Measurements from ENCODE around the gene CHST6. TPM values are rescaled to one million over a fixed set of nuclear protein-coding genes. Genes with fewer than 3 reads are reported as not detected.

CHST6 gene
- total RNA-seq (2022; extraction: Qiagen RNA extraction; ENCODE audit: low read depth), result 0.13 to 0.22 TPM (median 0.15 TPM) in 4 of 5 replicates, not detected in the other

DNA sequence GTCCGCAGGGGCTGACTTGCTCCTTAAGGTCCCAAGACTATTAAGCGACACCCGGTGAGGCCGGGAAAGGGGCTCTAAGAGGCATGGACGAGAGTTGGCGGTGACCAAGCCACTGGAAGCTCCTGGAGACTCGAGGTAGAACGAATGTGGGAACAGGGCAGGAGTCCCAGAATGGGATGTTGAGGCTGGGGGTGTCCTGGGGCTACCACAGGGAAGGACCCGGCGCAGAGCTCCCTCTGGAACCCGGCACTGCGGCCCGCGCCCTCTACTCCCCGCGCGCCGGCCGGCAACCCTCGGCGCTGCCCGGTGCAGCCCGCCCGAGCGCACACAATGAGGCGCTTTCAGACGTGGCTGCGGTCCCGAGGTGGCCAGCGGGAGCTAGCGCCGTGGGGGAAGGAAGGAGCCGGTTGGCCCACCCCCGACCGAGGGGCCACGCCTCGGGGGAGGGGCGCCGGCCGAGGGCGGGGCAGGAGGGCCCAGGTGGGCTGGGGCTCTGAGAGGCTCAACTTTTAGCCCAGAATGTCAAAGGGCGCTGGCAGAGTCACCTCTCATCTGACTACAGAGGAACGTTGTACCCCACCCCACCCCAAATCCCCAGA is at the start of gene CHST6:
Gene CHST6 (minus strand): TSS at position 366 of the 599 bp plus-strand sequence. CDS start 15,613 bp downstream, outside the sequence.

DNA sequence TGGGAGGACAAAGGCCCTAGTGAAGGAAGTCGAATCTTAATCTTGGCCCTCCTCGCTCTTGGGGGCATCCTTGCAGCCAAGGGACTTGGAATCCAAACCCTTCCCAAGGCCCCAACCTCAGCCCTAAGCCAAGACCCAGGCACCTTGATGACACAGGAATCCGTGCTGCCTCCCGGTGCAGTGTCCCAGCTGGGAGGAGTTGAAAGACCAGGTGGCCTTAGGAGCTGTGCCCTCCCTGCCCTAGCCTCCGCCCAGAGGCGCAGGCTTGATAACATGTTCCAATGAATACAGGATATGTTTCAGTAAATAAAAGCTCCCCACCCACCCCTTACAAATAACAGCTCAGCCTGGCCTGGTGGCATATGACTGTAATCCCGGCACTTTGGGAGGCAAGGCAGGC is 40.7 kb upstream of the CHST6 start, which contains the start of gene CHST5:
Gene CHST5 (minus strand): TSS at position 208 of the 400 bp plus-strand sequence. CDS start 5,724 bp downstream, outside the sequence.

DNA sequence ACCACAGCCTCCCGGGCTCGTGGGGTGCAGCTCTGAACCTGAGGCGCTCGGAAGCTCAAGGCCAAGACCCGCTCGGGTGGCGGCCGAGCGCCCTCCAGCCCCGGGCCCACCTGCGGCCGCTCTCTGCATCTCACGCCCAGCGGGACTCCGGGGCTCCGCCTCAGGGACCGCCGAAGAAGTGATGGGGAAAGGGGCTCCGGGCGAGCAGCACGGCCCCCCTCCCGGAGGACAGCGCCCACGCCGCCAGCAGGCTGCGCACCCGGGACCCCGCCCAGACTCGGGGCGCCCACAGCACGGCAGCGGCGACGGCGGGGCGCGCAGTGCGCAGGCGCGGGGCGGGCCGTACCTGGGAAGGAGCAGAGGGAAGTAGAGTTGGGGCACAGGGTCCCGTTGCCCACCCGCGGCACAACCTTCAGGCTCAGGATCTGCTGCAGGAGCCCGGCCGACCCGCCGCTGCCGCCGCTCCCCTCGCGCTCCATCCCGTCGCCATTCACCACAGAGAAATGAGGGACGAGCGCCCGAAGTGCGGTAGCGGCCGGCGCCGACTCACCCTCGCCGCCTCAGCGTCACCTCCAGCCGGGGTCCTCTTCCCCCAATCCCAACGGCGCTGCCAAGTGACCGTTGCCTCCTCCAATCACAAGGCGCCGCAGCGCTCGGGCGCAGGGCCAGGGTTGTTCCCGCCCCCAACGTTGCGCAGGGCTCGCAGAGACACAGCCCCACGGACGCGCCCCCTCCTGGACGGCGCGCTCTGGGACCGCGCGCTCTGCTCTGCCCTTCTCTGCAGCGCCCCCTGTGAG is 30.9 kb downstream of the CHST6 start, which contains the start of gene TMEM170A:
Gene TMEM170A (minus strand): TSS at position 568 of the 797 bp plus-strand sequence. CDS start 89 bp downstream, at position 479.

DNA sequence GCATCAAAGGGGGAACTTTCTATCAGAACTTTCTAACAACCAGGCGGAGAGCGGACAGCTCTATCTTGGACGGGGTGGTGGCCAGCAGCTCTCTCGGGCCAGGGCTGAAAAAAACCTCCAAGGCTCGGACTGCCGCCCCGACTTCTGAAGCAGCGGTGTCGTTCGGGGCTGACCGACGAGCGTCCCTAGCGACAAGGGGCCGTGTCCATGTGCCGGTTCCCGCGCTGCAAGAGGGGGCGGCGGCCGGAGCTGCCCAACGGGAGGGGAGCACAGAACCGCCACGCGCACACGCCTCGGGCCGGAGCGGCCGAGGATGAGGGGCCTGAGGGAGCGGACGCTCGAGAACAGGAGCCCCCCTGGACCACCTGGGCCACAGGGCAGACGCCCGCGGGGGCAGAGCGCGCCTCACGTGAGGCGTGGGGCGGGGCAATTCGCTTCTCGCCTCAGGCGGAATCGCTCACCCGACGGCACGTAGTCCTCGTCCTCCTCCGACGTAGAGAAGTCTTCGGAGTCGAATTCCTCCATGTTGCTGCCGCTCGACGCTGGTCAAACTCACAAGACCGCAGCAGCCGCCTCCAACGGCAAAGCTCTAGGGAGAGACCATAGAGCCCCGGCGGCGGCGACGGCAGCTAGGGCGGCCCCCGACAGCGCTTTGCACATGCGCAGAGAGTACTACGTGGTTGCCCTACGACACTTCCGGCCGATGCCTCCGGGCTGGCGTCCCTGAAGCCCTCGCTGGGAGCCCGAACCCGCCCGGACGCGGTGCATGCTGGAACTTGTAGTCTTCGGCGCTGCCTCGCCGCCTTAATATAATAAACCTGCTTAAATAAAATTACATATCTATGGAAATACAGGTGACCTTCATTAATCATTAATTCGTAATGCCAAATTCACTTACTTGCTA is 62.2 kb downstream of the CHST6 start, which contains the start of gene CFDP1:
Gene CFDP1 (minus strand): TSS at position 676 of the 904 bp plus-strand sequence. CDS start 151 bp downstream, at position 525.

Other genes starting within 250 kb of the CHST6 start
- gene BCAR1, start 243.8 kb downstream of the CHST6 start, total RNA-seq (2022; extraction: Qiagen RNA extraction; ENCODE audit: low read depth), result 48.1 to 121 TPM (median 108 TPM) in 5 replicates
- gene CFDP1, start 61.9 kb downstream of the CHST6 start, total RNA-seq (2022; extraction: Qiagen RNA extraction; ENCODE audit: low read depth), result 55.6 to 88.5 TPM (median 63.8 TPM) in 5 replicates
- 10.7 to 17.8 TPM (median 14.9 TPM) in 5 replicates for gene TMEM170A, start 30.8 kb downstream of the CHST6 start, total RNA-seq (2022; extraction: Qiagen RNA extraction; ENCODE audit: low read depth)
- 0.08 TPM in 1 of 5 replicates, not detected in the others for gene CHST5, start 40.7 kb upstream of the CHST6 start, total RNA-seq (2022; extraction: Qiagen RNA extraction; ENCODE audit: low read depth)
- gene TMEM231, start 60.8 kb upstream of the CHST6 start, total RNA-seq (2022; extraction: Qiagen RNA extraction; ENCODE audit: low read depth), result 7.1 to 10.3 TPM (median 8.8 TPM) in 5 replicates
- 78.4 to 100 TPM (median 93.8 TPM) in 5 replicates for gene GABARAPL2, start 70.9 kb upstream of the CHST6 start, total RNA-seq (2022; extraction: Qiagen RNA extraction; ENCODE audit: low read depth)
- 25.9 to 39.9 TPM (median 38.3 TPM) in 5 replicates for gene ADAT1, start 127.8 kb upstream of the CHST6 start, total RNA-seq (2022; extraction: Qiagen RNA extraction; ENCODE audit: low read depth)
- gene KARS1, start 152.2 kb upstream of the CHST6 start, total RNA-seq (2022; extraction: Qiagen RNA extraction; ENCODE audit: low read depth), result 158 to 171 TPM (median 168 TPM) in 5 replicates
- gene TERF2IP, start 152.3 kb upstream of the CHST6 start, total RNA-seq (2022; extraction: Qiagen RNA extraction; ENCODE audit: low read depth), result 42.2 to 49.4 TPM (median 44.0 TPM) in 5 replicates
- gene CPHXL2, start 181.6 kb upstream of the CHST6 start, total RNA-seq (2022; extraction: Qiagen RNA extraction; ENCODE audit: low read depth), result not detected in 5 replicates
- not detected in 5 replicates for gene DUXB, start 206.0 kb upstream of the CHST6 start, total RNA-seq (2022; extraction: Qiagen RNA extraction; ENCODE audit: low read depth)
- gene CPHXL, start 231.0 kb upstream of the CHST6 start, total RNA-seq (2022; extraction: Qiagen RNA extraction; ENCODE audit: low read depth), result not detected in 5 replicates

Measured in A549 treated with ZK216348 at 1 μM for 4 hours (cell line).